Measurements from ENCODE around the gene NUPR1. TPM values are rescaled to one million over a fixed set of nuclear protein-coding genes. Genes with fewer than 3 reads are reported as not detected.
"Not testable (repeated sequence)": the region's sequence is repeated elsewhere in the genome, so short reads cannot be mapped to it uniquely, and the experiment has no call there.

NUPR1 gene
- polyA plus RNA-seq (ENCODE audit: insufficient read length in 3 of 3): 10 to 100 TPM in 1 of 3 donors, 1 to 10 TPM in 2; 6.4 to 10.6 (median 7.8) TPM
- long read RNA-seq, donor 1, full-length matches to known transcripts: 10 of 10 reads
- long read RNA-seq, donor 1, partial matches to known transcripts: 0 of 10 reads
- long read RNA-seq, donor 1, other reads (novel, unspliced or antisense): 0 of 10 reads
- long read RNA-seq, donor 2, full-length matches to known transcripts: 15 of 15 reads
- long read RNA-seq, donor 2, partial matches to known transcripts: 0 of 15 reads
- long read RNA-seq, donor 2, other reads (novel, unspliced or antisense): 0 of 15 reads
- long read RNA-seq, donor 3, full-length matches to known transcripts: 21 of 26 reads
- long read RNA-seq, donor 3, partial matches to known transcripts: 5 of 26 reads
- long read RNA-seq, donor 3, other reads (novel, unspliced or antisense): 0 of 26 reads
- long read RNA-seq, donor 4, full-length matches to known transcripts: 14 of 19 reads
- long read RNA-seq, donor 4, partial matches to known transcripts: 5 of 19 reads
- long read RNA-seq, donor 4, other reads (novel, unspliced or antisense): 0 of 19 reads
- long read RNA-seq, donor 5, full-length matches to known transcripts: 4 of 4 reads
- long read RNA-seq, donor 5, partial matches to known transcripts: 0 of 4 reads
- long read RNA-seq, donor 5, other reads (novel, unspliced or antisense): 0 of 4 reads
- long read RNA-seq, donor 6, full-length matches to known transcripts: 8 of 8 reads
- long read RNA-seq, donor 6, partial matches to known transcripts: 0 of 8 reads
- long read RNA-seq, donor 6, other reads (novel, unspliced or antisense): 0 of 8 reads
- long read RNA-seq, donor 7, full-length matches to known transcripts: 15 of 24 reads
- long read RNA-seq, donor 7, partial matches to known transcripts: 9 of 24 reads
- long read RNA-seq, donor 7, other reads (novel, unspliced or antisense): 0 of 24 reads
- long read RNA-seq, donor 8, full-length matches to known transcripts: 52 of 52 reads
- long read RNA-seq, donor 8, partial matches to known transcripts: 0 of 52 reads
- long read RNA-seq, donor 8, other reads (novel, unspliced or antisense): 0 of 52 reads
- long read RNA-seq, donor 9, full-length matches to known transcripts: 15 of 20 reads
- long read RNA-seq, donor 9, partial matches to known transcripts: 5 of 20 reads
- long read RNA-seq, donor 9, other reads (novel, unspliced or antisense): 0 of 20 reads
- long read RNA-seq, donor 10, full-length matches to known transcripts: 3 of 3 reads
- long read RNA-seq, donor 10, partial matches to known transcripts: 0 of 3 reads
- long read RNA-seq, donor 10, other reads (novel, unspliced or antisense): 0 of 3 reads
- long read RNA-seq, donor 11, full-length matches to known transcripts: 6 of 6 reads
- long read RNA-seq, donor 11, partial matches to known transcripts: 0 of 6 reads
- long read RNA-seq, donor 11, other reads (novel, unspliced or antisense): 0 of 6 reads
- long read RNA-seq, donor 12, full-length matches to known transcripts: 14 of 14 reads
- long read RNA-seq, donor 12, partial matches to known transcripts: 0 of 14 reads
- long read RNA-seq, donor 12, other reads (novel, unspliced or antisense): 0 of 14 reads
- long read RNA-seq, donor 13, full-length matches to known transcripts: 6 of 11 reads
- long read RNA-seq, donor 13, partial matches to known transcripts: 5 of 11 reads
- long read RNA-seq, donor 13, other reads (novel, unspliced or antisense): 0 of 11 reads
- long read RNA-seq, donor 14: 0 reads
- long read RNA-seq, donor 15: 0 reads
- long read RNA-seq, donor 16, full-length matches to known transcripts: 12 of 12 reads
- long read RNA-seq, donor 16, partial matches to known transcripts: 0 of 12 reads
- long read RNA-seq, donor 16, other reads (novel, unspliced or antisense): 0 of 12 reads

GRCh38 chr16:28538733-28539596 lies at the start of gene NUPR1:
Gene NUPR1 (minus strand): TSS chr16:28538974. CDS start chr16:28538907, 67 bp downstream.
- DNase-seq: peak; percentile 60

GRCh38 chr16:28587386-28587785 lies 48.6 kb upstream of the NUPR1 start:
- no peak for DNase-seq

GRCh38 chr16:28586466-28586865 lies 47.7 kb upstream of the NUPR1 start:
- no peak for DNase-seq

GRCh38 chr16:28585674-28586073 lies 46.9 kb upstream of the NUPR1 start:
- DNase-seq: no peak

- no peak for DNase-seq
These were observed 42.0 kb upstream of the NUPR1 start for GRCh38 chr16:28580726-28581315.

- no peak for DNase-seq
These were observed 36.8 kb upstream of the NUPR1 start for GRCh38 chr16:28575446-28576109.

GRCh38 chr16:28574925-28575324 lies 36.2 kb upstream of the NUPR1 start:
- DNase-seq: no peak

- DNase-seq: no peak
These were observed 35.3 kb upstream of the NUPR1 start for GRCh38 chr16:28573738-28574718.

- peak; percentile 82 for DNase-seq
These were observed 34.1 kb upstream of the NUPR1 start for GRCh38 chr16:28572696-28573510.

- DNase-seq: no peak
These were observed 31.4 kb upstream of the NUPR1 start for GRCh38 chr16:28569968-28570752.

GRCh38 chr16:28569021-28569420 lies 30.2 kb upstream of the NUPR1 start:
- DNase-seq: no peak

- DNase-seq: no peak
These were observed 28.5 kb upstream of the NUPR1 start for GRCh38 chr16:28567292-28567691.

- DNase-seq: not testable (repeated sequence)
These were observed 27.6 kb upstream of the NUPR1 start for GRCh38 chr16:28566233-28566925.

GRCh38 chr16:28563218-28563617 lies 24.4 kb upstream of the NUPR1 start:
- DNase-seq: no peak

GRCh38 chr16:28562199-28562598 lies 23.4 kb upstream of the NUPR1 start:
- no peak for DNase-seq
